ENCODE data around the gene CAMKV.

GRCh38 chr3:49842843-49843517, 26.7 kb downstream of the CAMKV start:
- TF ChIP-seq CTCF (IDR thresholded peaks at IDR 0.05; ENCODE audit: insufficient read depth, low read depth, low read length) = no peak
- no peak for TF ChIP-seq EZH2 (IDR thresholded peaks at IDR 0.05; ENCODE audit: insufficient read depth, low read length)

Data from astrocyte (in vitro differentiated cells and primary cell).